ENCODE data around the gene ZSCAN25. TPM values are rescaled to one million over a fixed set of nuclear protein-coding genes. Genes with fewer than 3 reads are reported as not detected.

ZSCAN25 gene
- total and polyA plus RNA-seq, 2 of the 13 experiments (the other 11 are each of a cell fraction or from before 2014, with no cell fraction given): 12.1 to 16.8 TPM

DNA sequence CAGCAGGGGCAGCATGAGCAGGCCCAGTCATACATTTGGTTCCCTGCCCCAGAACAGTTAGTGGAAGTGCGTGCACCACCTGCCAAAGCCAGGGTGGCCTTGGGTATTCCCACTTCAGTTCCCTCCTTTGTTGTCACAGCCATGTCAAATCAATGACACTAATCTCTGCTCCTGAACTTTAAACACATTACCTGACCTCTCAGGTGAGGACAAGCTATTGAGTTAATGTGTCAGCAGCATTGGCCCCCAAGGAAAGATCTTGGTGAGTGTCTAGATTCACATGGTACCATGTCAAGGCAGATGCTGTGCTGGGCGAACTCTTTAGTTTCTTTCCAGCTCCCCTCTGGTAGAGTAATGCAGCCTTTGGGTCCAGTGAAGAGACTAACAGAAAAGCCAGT, 60.9 kb downstream of the ZSCAN25 start (continued):
- TF ChIP-seq REPIN1 (CRISPR knock-in tag; IDR thresholded peaks at IDR 0.05; ENCODE audit: borderline replicate concordance, low read depth): peak; percentile 81; the same call in 1 of the 2 replicates
- TF ChIP-seq SP2 (CRISPR knock-in tag; IDR thresholded peaks at IDR 0.05): no peak
- TF ChIP-seq MYC (CRISPR knock-in tag; IDR thresholded peaks at IDR 0.05; ENCODE audit: borderline replicate concordance): peak; percentile 54; the same call in 1 of the 2 replicates
- TF ChIP-seq, protein P1, sequence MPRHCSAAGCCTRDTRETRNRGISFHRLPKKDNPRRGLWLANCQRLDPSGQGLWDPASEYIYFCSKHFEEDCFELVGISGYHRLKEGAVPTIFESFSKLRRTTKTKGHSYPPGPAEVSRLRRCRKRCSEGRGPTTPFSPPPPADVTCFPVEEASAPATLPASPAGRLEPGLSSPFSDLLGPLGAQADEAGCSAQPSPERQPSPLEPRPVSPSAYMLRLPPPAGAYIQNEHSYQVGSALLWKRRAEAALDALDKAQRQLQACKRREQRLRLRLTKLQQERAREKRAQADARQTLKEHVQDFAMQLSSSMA (CRISPR knock-in tag; IDR thresholded peaks at IDR 0.05): no peak
- TF ChIP-seq ZNF296 (CRISPR knock-in tag; conservative IDR thresholded peaks at IDR 0.05): no peak
- TF ChIP-seq, protein P2, sequence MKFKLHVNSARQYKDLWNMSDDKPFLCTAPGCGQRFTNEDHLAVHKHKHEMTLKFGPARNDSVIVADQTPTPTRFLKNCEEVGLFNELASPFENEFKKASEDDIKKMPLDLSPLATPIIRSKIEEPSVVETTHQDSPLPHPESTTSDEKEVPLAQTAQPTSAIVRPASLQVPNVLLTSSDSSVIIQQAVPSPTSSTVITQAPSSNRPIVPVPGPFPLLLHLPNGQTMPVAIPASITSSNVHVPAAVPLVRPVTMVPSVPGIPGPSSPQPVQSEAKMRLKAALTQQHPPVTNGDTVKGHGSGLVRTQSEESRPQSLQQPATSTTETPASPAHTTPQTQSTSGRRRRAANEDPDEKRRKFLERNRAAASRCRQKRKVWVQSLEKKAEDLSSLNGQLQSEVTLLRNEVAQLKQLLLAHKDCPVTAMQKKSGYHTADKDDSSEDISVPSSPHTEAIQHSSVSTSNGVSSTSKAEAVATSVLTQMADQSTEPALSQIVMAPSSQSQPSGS (CRISPR knock-in tag; IDR thresholded peaks at IDR 0.05): peak; percentile 72
- peak; percentile 87 for TF ChIP-seq NCOA2 (CRISPR knock-in tag; IDR thresholded peaks at IDR 0.05)
- TF ChIP-seq, protein P3, sequence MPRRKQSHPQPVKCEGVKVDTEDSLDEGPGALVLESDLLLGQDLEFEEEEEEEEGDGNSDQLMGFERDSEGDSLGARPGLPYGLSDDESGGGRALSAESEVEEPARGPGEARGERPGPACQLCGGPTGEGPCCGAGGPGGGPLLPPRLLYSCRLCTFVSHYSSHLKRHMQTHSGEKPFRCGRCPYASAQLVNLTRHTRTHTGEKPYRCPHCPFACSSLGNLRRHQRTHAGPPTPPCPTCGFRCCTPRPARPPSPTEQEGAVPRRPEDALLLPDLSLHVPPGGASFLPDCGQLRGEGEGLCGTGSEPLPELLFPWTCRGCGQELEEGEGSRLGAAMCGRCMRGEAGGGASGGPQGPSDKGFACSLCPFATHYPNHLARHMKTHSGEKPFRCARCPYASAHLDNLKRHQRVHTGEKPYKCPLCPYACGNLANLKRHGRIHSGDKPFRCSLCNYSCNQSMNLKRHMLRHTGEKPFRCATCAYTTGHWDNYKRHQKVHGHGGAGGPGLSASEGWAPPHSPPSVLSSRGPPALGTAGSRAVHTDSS (CRISPR knock-in tag; conservative IDR thresholded peaks at IDR 0.05): no peak
- TF ChIP-seq ZNF451 (CRISPR knock-in tag; IDR thresholded peaks at IDR 0.05): no peak
- TF ChIP-seq, protein P4, sequence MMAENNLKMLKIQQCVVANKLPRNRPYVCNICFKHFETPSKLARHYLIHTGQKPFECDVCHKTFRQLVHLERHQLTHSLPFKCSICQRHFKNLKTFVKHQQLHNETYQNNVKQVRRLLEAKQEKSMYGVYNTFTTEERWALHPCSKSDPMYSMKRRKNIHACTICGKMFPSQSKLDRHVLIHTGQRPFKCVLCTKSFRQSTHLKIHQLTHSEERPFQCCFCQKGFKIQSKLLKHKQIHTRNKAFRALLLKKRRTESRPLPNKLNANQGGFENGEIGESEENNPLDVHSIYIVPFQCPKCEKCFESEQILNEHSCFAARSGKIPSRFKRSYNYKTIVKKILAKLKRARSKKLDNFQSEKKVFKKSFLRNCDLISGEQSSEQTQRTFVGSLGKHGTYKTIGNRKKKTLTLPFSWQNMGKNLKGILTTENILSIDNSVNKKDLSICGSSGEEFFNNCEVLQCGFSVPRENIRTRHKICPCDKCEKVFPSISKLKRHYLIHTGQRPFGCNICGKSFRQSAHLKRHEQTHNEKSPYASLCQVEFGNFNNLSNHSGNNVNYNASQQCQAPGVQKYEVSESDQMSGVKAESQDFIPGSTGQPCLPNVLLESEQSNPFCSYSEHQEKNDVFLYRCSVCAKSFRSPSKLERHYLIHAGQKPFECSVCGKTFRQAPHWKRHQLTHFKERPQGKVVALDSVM (CRISPR knock-in tag; IDR thresholded peaks at IDR 0.05): no peak
- no peak for TF ChIP-seq CAMTA2 (CRISPR knock-in tag; IDR thresholded peaks at IDR 0.05; ENCODE audit: borderline replicate concordance)
- no peak for TF ChIP-seq GPN1 (CRISPR knock-in tag; IDR thresholded peaks at IDR 0.05; ENCODE audit: borderline replicate concordance)
- TF ChIP-seq, protein P5, sequence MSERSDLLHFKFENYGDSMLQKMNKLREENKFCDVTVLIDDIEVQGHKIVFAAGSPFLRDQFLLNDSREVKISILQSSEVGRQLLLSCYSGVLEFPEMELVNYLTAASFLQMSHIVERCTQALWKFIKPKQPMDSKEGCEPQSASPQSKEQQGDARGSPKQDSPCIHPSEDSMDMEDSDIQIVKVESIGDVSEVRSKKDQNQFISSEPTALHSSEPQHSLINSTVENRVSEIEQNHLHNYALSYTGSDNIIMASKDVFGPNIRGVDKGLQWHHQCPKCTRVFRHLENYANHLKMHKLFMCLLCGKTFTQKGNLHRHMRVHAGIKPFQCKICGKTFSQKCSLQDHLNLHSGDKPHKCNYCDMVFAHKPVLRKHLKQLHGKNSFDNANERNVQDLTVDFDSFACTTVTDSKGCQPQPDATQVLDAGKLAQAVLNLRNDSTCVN (CRISPR knock-in tag; IDR thresholded peaks at IDR 0.05; ENCODE audit: borderline replicate concordance): no peak
- no peak for TF ChIP-seq TSC22D2 (CRISPR knock-in tag; IDR thresholded peaks at IDR 0.05; ENCODE audit: borderline replicate concordance)
- no peak for TF ChIP-seq DR1 (CRISPR knock-in tag; IDR thresholded peaks at IDR 0.05)
- no peak for TF ChIP-seq ARNT (IDR thresholded peaks at IDR 0.05)

All from HepG2 (cell line).